Epithelial cell of esophagus (primary cell): ENCODE data around the gene NOTCH1.

Experiments used
- DNase-seq: peaks from one replicate; pipeline ENCODE4 v3.0.0; 2010; ENCODE audit warnings: low read depth
- H3K4me3 ChIP-seq: 2 replicates; pipeline ENCODE4 v1.5.1; 2011; ENCODE audit warnings: mild to moderate bottlenecking, low read length, control low read depth
- CTCF ChIP-seq: IDR thresholded peaks from 2 replicates; pipeline ENCODE4 v1.5.1; 2011; ENCODE audit warnings: low read depth, mild to moderate bottlenecking, low read length, control low read depth, inconsistent platforms; ENCODE audit not compliant: insufficient read depth; ENCODE audit errors: missing control alignments

Gene NOTCH1

DNA sequence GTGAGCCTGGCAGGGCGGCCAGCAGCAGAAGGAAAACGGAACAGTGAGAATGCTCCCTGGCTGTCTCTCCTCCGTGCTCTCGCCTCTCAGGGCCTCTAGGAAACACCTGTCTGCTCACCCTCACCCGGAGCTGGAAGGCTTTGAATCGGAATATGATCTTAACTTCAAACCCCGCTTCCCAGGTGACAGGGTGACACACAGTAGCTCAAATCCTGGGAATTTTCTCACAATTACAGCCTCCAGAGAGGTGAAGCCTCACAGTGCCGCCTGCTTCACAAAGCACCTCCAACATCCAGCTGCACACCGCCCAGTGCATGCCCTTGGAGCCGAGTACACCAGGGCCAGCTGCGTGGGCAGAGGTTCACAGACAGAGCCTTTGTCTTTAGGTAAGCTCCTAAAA is 75.5 kb downstream of the NOTCH1 start:
- no peak for TF ChIP-seq CTCF
- H3K4me3 ChIP-seq = no peak overlapping the region
- no peak for DNase-seq

- no peak overlapping the region for H3K4me3 ChIP-seq
- DNase-seq = no peak
- TF ChIP-seq CTCF = no peak
These were observed 78.1 kb downstream of the NOTCH1 start for GRCh38 chr9:136467766-136468165.

DNA sequence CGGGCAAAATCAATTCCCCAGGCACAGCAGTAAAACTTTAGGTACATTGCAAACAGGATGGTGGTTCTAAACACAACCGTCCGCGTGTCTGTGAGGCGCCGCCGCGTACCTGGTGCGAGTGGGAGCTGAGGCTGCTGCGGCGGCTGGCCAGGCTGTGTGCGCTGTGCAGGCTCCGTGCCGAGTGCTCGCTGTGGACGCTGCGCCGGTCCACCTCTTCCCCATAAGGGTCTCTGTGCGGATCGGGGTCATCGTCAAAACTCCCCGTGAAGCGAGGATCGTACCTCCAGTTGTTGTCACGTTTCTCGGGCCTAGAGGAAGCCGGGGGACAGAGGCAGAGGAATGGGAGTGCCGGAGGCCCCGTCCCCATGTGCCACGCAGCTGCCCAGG is 79.7 kb downstream of the NOTCH1 start:
- no peak for DNase-seq
- no peak for TF ChIP-seq CTCF
- no peak overlapping the region for H3K4me3 ChIP-seq

DNA sequence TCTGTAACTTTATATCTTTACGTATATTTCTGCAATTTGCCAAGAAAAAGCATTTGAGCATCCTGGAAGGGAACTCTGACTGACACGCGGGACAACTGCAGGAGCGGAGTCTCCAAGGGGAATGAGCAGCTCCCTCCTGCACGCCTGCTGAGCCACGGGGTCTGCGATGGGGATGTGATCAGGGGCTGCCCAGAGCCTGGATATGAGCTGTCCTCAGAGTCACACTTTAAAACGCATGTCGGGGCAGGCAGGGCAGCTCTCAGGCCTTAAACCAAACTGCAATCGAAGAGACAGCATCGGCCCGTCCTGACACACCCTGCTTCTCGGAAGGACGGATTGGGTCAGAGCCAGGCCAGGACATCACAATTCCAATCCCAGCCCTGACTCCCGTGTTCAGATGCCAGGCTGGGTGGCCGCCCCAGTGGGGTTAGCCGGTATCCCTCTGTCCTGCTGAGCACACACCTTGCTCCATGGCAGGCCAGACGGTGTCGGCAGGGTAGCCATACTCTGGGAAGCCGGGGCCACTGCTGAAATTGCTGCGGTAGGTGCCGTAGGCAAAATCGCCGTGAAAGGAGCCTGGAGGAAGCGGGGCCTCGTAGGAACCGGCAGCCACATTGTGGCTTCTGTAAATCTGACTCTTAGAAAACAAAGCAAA is 80.2 kb downstream of the NOTCH1 start:
- TF ChIP-seq CTCF = no peak
- no peak overlapping the region for H3K4me3 ChIP-seq
- DNase-seq = no peak

DNA sequence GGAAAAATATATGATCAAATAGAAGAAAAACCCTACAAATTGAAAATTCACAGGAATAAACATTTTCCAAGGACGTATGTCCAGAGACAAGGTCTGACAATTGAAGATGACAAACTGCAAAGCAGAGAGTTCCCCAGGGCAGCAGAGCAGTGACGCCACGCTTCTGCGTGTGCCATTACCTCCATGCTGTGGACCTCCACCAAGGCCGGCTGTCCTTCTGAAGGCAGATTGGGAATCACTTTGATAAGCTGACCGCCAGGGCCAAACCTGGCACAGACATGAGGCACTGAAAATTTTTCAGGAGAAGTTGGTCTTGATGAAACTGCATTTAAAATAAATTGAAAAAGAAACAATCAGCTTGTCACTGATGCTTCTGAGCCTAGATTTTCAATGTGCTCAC is 81.6 kb downstream of the NOTCH1 start:
- TF ChIP-seq CTCF = no peak
- H3K4me3 ChIP-seq = no peak overlapping the region
- no peak for DNase-seq

DNA sequence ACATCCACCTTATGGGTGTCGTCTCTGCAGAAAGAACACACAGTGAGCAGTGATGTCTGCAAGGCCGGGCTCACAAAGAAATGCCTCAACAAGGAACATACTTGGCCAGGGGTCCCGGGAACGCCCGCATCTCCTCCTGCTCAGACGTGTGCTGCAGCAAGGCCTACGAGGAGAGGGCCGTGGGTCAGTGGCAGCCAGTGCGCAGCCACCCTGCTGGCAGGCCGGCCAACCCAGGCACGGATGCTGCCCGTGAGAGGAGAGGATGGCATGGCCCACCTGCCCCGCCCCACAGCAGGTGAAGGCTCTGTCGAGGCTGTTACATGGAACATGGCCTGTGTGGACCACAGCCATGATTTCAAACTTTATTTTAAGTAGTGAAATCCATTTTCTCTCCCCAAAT is 82.3 kb downstream of the NOTCH1 start:
- TF ChIP-seq CTCF = no peak
- no peak overlapping the region for H3K4me3 ChIP-seq
- no peak for DNase-seq

- no peak overlapping the region for H3K4me3 ChIP-seq
- DNase-seq = no peak
- TF ChIP-seq CTCF = no peak
These were observed 83.2 kb downstream of the NOTCH1 start for GRCh38 chr9:136462664-136463063.
